ENCODE measurements around the gene ATP5PO.
"Not testable (repeated sequence)": the region's sequence is repeated elsewhere in the genome, so short reads cannot be mapped to it uniquely, and the experiment has no call there.

ATP5PO gene

DNA sequence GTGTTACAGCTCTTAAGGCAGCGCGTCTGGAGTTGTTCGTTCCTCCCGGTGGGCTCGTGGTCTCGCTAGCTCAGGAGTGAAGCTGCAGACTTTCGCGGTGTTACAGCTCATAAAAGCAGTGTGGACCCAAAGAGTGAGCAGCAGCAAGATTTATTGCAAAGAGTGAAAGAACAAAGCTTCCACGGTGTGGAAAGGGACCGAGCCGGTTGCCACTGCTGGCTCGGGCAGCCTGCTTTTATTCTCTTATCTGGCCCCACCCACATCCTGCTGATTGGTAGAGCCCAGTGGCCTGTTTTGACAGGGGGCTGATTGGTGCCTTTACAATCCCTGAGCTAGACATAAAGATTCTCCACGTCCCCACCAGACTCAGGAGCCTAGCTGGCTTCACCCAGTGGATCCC lies 47.7 kb downstream of the ATP5PO start:
- not testable (repeated sequence) for DNase-seq (ENCODE audit: low read depth)

DNA sequence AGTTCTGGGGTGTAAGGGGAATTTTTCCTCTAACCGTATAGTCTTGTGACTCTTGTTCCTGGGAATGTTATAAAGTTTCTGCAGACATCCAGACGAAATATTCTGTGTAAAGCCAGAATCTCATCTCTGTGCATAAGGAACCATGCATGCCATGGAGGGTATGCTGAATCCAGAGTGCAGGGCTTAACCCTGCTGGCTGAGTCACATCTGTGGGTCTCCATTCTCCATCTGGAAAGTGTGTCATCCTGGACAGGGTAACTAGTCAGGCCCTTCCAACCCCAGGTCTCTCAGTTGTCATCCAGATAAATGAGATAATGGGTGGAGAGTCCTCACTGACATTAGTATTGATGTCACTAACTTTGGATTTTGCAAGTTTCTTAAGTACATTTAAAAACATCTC lies 48.8 kb downstream of the ATP5PO start:
- DNase-seq (ENCODE audit: low read depth): no peak

DNA sequence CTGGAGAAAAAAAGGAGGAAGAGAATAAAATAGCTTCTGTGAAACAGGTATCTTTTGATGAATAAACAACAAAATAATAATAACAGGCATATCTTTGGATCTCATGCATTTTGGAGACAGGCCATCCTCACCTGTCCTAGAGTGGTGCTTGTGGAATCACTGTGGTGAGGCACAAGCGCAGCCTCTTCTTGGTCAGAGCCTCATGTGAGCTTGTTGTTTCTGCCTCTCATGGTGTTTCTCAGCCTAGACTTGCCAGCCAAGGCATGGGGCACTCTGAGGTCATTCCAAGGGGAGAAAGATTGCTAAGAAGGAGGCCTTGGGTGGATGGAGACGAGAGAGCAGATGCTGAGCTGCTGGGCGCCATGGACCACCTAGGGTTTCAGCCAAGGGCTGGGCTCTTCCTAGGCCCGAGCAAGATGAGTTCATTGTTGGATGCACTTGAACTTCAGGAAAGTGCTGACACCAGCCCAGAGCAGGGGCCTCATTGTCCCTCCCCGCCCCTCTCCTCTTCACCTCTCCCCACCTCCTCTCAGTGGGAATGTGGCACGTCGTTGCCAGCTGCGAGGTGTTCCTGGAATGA lies 49.5 kb downstream of the ATP5PO start:
- no peak for DNase-seq (ENCODE audit: low read depth)

DNA sequence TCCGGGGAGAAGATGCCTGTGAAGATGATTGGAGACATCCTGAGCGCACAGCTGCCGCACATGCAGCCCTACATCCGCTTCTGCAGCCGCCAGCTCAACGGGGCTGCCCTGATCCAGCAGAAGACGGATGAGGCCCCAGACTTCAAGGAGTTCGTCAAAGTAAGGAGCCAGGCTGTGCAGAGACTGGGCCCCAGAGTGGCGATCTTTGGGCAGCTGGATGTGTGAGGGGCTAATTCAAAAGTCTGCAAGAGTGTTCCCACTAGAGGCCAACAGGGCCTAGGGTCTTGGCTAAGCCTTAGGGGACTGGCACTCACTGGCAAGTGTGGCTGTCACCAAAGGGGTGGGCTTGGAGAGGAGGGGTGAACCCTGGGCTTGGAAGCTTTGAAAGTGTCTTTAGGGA lies 50.4 kb downstream of the ATP5PO start:
- DNase-seq (ENCODE audit: low read depth): no peak

DNA sequence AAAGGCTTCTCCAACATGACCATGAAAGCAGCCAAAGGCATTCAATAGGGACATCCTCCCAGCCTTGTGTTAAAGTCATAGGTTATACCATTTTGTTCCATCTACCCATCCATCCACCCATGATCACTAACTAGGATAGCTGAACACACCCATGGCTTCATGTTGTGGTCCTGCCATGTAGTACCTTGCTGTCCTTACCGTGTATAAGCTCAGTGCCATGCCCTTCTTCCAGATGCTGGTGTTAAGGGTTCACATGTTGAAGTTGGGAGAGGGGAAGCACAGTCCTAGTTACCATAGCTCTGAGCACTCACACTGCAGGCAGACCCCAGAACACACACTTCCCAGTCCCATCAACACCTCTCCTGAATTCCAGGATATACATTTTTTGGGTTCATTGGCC lies 51.5 kb downstream of the ATP5PO start:
- no peak for DNase-seq (ENCODE audit: low read depth)

DNA sequence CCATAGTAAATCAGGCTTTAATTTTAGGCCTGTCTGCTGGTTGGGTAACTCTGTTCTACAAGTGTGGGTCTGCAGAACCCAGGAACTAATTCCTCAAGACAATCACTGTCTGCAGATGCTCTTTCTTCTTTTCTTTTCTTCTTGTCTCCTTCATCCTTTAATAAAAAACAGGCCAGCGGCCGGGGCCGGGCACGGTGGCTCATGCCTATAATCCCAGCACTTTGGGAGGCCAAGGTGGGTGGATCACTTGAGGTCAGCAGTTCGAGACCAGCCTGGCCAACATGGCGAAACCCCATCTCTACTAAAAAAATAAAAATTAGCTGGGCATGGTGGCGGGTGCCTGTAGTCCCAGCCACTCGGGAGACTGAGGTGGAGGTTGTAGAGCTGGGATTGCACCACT lies 52.4 kb downstream of the ATP5PO start:
- not testable (repeated sequence) for DNase-seq (ENCODE audit: low read depth)

DNA sequence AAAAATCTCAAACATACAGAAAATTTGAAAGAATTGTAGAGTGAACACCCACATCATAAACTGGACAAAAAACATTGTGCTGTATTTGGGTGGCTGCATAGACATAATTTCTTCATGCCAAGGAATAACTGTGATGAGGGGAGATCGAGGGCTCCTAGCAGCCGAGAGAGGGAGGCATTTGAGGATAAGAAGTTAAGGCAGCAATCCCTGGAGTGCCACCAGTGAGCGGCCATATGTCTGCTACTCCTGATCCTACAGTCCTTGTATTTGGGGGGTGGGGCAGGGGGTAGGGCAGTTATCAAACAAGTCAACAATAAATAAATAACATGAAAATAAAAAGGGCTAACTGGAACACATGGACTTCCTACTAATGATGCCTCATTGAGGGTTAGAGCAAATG lies 54.5 kb downstream of the ATP5PO start:
- no peak for DNase-seq (ENCODE audit: low read depth)

DNA sequence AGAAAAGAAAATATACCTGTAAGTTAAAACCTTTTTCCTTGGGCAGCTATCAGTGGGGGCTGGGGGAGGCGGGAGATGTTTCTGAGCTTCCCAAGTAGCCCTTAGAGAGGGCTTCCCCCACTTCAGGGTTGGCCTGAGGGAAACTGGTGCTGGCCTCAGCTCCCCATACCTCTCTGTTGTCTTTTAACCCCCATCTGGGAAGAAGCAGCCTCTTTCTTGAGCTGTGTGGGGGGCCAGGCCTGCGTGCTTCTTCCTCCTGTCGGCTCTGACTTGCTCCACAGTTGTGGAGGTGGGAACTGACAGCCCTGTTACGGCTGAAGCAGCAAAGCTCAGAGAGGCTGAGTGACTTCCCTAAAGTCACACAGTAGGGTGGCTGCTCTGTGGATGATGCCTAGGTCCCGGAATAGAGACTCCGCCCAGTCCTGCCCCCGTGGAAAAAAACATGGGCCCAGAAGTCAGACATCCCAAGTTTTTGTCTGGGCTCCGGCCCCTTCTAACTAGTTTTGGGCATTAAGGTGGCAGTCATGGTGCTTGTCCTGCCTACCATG lies 55.2 kb downstream of the ATP5PO start:
- no peak for DNase-seq (ENCODE audit: low read depth)

DNA sequence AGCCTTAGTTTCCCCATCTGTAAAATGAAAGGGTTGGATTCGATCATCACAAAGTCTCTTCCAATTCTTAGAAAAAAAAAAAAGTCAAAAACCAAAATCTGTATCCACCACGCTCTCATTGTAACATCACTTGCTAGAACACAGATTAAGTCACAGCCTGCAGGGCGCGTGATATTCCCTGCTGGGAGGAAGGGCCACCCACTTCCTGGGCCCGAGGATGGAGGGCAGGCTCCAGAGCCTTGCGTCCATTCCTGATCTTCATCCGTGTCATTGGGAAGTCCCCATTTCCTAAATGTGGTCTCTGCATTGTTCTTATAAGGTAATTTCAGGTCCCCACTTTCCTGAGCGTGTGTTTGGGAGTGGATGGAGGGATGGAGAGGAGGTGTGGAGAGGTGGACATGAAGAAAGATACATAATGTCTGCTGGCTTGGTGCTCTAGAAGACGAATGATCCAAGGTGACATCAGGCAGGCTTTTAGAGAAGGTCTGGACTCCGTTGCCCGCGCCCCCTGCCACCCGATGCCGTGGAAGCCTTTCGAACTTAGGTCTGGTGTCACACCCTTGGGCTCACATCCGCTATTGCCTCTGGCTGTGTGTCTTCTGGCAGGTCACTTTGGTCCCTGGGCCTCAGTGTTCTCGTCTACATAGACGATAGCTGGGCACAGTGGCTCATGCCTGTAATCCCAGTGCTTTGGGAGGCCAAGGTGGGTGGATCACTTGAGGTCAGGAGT lies 56.1 kb downstream of the ATP5PO start:
- DNase-seq (ENCODE audit: low read depth): no peak

DNA sequence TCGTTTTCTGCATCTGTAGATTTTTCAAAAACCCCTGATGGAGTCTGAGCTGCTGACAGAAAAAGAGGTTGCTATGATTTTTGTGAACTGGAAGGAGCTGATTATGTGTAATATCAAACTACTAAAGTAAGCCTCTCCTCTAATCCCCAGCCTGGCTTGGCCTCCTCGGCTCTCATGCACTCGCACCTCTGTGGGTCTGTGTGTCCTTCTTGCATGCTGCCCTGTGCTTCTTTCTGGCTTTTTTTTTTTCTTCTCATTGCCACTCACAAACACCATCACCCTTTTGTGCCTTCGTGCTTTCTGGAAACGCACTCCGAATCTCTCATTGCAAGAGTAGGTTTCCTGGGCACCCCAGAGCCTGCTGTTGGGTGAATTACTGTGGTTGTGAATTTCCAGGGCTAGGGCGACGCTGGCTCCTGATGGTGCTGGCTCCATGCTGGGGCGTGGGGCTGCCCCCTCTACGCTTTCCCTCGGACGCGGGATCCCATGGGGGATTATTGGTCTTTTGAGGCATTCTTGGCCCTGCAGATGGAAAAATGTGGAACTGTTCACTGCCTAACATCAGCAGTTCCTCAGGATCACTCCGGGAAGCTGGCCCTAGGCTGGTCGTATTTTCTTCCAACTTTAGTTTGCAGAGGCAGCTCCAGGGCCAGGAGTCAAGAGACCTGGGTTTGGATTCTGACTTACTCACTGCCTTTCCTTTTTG lies 56.8 kb downstream of the ATP5PO start:
- no peak for DNase-seq (ENCODE audit: low read depth)

DNA sequence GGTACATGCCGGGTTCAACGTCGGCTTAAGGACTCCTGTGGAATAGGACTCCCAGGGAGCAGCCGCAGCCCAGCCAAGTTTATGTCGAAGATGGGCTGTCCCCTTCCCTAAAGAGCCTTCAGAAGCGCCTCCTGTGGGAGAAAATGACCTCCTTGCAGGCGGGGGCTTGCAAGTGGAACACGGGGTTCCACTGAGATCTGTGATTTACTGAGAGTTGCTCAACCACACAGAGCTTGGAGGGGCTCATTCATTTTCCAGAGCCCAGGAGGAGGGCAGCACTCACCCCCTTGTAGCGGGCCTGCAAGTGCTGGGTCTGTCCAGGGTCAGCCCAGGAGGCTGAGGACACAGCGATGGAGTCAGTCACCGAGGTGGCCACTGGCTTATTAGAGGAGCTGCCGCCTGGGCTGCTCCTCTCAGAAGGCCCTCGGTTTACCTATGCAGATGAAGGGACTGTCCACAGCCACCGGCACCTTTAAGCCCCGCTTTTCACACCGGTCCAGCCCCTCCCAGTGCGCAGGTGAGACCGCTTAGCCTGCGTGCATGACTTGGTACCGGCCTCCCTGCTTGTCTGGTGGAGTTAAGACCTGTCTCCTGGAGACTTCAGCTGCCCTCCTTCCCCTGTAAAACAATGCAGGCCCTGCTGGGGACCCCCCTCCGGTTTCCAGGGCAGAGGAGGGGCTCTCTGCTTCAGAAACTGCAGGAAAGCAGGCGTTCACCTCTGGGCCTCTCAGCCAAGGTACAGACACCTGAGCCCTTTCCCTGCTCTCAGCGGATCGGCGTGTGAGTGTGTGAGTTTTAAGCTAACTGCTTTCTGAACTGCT lies 57.5 kb downstream of the ATP5PO start:
- DNase-seq (ENCODE audit: low read depth): no peak

DNA sequence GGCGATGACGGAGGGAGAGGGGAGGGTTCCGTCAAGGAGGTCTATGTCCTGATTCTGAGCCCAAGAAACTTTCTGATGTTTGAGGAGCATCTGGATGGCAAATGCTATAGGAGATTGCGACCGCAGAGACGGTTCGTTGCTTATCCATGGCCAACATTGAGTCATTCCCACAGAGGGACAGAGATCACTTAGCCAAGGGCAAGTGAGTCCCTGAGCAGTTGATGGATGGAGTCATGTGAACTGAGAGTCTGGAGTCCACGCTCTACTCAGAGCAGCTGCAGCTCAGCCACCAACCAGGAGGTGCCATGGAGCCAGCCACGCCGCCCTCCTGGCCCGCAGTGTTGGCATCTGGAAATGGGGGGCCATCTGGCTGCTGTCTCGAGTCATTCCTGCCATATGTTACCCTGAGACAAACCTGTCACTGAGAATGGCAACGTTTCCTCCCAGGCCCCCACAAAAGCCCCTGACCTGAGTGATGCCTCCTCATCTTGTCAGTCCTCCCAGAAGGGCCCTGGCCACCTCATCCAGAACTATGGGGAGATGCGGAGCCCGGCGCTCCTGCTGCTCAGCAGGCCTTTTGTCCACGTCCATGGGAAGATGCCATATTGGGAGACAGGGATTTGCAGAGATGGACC lies 58.6 kb downstream of the ATP5PO start:
- no peak for DNase-seq (ENCODE audit: low read depth)

DNA sequence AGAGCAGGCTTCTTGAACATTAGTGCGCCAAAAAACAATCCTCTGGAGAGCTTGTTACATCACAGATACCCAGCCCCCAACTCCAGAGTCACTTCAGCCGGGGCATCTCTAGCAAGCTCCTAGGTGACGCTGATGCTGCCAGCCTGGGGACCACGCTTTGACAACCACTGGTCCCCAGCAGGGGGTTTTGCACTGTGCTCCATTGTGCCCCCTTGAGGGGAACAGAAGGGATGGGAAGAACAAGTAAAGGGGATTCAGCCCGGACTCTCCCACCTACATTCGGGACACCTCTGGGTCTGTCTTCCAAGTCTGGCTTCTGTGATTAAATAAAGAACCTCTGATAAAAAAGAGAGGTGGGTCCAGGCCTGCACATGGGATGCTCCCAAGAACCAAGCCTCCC lies 60.4 kb downstream of the ATP5PO start:
- no peak for DNase-seq (ENCODE audit: low read depth)

DNA sequence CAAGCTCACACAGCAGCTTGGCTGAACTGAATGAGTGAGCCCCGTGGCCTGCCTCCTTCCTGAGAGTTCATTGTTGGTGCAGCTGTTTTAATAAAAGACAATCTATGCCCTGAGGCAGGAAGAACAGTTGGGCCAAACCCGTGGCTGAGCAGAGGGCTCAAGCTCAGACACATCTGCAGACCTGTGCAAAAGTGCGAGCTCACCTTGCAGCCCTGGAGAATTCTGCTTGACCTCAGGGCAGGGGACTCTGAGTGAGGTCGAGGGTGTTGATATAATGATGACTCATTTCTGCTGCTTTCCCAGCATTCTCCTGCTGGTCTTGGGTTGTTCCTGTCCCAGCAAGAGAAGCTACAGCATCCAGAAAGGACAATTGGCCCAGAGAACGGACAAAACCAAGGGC lies 61.0 kb downstream of the ATP5PO start:
- no peak for DNase-seq (ENCODE audit: low read depth)
